HuH-7.5 (cell line): ENCODE measurements around the gene SPRR2G.
"Not testable (repeated sequence)": the region's sequence is repeated elsewhere in the genome, so short reads cannot be mapped to it uniquely, and the experiment has no call there.

Experiments
- DNase-seq: peaks from one replicate; pipeline ENCODE4 v3.0.0; 2011; ENCODE audit warnings: low spot score

SPRR2G gene

DNA sequence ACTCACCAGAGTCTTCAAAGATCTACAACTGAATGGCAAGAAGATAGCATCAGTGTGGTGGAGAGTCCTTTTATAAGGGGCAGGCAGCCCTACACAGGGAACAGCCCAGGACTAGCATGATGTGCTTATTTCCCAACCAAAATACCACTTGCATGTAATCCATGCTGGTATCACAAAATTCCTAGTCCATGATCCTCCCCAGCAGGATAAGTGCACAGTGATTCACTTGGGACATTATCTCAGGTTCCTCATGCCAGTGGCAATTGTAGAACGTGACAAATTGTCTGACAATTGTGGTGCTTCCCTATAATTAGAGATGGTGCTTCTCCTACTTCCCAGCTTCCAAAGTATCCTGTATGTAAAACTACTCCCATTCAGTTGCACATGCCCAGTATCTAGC, at the start of gene SPRR2G:
Gene SPRR2G, minus strand, starts transcription at position 45 of the 400 bp plus-strand sequence. CDS start 780 bp downstream, outside the sequence.
- no peak for DNase-seq

DNA sequence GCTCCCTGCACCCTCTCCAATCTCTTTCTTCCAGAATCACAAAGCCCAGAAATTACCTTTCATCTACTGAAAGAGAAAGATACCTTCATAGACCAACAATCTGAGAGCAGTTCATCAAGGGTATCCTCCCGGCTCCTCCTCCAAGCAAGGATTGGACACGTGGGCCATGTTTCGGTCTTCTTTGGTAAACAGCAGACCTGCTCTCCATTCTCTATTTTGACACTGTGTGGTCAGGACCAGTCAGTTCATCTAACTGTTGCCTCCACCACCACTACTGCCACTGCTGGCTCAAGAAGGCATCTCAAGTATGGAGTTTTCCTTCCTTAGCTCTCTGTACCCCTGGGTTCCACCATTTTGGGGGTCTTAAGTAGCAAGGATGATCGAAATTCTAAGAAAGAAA, 44.5 kb upstream of the SPRR2G start:
- no peak for DNase-seq

DNA sequence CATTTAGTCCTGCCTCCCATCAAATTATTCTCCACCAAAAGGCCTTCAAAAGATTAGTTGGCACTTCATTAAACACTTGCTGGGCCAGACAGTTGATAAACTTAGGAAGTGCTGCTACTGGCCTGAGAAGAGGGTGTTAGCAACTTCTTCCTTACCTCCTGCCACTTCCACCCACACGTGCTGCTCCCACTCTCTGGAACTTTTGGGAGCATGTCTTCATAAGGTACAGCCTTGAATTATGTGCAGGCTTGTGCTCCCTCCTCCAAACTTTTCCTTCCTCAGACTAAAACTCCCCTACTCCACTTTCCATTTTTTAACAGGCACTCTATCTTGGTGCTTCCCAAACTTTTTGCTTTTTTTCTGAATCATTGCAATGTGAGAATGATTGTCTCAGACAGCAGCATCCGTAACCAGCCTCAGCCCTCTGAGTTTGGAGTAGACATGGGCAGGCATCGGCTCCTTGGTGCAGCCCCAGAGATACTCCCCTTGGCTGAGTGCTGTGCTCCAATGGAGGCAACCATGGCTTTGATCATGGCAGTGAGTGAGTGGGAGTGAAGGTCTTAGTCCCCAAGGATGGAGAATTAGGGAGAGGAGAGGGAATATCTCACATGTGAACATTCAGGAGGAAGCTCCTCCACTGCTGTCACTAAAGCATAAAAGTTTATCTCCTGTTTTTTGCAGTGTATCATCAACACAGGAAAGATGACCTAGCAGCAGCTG, 43.8 kb upstream of the SPRR2G start:
- DNase-seq = no peak

DNA sequence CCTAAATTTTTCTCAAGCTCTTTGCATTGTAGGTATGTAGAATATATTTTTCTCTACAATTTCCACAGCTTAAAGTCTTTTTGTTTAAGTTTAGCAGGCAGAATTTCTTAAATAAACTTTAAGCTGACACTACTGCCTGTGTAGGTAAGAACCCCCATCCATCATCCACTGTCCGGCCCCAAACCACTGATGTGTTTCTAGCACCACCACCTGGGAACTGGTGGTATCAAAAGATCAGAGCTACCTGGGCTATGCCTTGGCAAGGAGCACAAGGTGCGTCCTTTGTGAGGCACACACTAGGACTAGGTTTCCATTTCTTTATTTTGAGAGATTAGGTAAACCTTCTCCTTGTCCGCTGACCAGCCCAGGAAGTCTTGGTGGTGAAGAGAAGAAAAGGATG, 42.0 kb upstream of the SPRR2G start:
- peak; percentile 16 for DNase-seq

DNA sequence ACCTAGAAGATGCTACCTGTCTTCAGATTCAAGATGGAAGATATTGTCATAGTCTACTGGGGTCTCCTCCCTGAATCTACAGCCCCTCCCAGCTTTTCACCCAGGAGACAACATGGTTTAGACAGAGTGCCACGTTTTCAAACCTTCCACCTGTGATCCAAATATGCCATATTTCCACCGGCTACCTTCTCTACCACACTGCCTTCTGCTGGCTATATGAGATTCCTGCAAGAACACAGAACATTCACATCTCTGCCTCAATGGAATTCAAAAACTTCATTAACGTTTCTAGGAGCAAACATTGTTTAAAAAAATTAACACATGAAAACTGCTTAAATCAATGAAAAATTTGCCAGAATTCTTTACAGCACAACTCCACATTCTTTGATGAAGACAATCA, 39.7 kb upstream of the SPRR2G start:
- DNase-seq = no peak

DNA sequence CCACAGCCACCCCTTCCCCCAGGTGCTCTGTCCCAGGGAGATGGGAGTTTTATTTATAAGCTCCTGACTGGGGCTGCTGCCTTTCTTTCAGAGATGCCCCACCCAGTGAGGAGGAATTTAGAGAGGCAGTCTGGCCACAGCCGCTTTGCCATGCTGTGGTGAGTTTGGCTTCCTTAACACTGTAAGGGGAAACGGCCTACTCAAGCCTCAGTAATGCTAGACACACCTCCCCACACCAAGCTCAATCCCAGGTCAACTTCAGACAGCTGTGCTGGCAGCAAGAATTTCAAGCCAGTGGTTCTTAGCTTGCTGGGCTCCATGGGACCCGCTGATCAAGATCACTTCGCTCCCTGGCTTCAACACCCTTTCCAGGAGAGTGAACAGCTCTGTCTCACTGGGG, 37.6 kb upstream of the SPRR2G start:
- not testable (repeated sequence) for DNase-seq

DNA sequence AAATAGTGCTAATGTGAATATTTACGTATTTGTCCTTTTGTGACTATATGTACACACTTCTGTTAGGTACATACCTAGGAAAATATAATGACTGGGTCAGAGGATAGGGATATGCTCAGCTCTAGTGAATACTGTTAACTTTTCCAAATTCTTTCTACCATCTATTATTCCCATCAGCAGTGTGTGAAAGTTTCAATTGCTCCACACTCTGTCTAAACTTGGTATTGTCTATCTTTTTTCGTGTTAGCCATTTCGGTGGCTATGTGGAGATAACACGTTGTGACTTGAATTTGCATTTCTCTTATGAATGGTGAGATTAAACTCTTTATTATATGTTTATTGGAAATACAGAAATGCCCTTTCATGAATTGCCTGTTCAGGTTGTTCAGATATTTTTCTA, 29.9 kb upstream of the SPRR2G start:
- DNase-seq = no peak

DNA sequence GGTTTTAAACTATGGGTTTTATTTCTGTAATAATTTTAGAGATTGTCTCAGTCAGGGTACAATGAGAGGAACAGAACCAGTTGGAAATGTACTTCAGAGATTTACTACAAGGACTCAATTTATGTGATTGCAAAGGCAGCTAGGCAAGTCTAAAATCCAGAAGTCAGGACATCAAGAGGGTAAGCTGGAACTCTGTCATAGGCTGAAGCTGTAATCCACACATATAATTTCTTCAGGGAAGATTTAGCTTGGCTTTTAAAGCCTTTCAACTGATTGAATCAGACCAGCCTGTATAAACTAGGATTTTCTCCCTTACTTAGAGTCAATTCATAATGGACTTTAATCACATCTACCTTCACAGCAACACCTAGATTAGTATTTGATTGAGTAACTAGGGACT, 28.2 kb upstream of the SPRR2G start:
- no peak for DNase-seq

DNA sequence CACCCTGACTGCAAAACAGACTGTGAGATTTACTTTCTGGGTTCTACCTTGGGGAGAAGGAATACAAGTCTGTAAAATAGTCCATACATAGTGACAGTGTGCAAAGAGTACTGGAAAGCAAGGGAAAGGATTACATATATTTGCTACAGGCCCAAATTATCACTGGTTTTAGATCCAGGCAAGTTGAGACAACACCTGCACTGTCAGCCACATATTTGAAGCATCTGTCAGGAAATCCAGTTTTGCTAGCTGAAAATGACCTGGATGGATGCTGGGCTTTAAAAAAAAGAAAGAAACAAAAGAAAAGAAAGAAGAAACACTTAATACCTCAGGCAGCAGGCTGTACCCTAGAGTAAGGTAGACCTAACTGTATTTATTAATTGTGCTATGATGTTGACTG, 23.9 kb upstream of the SPRR2G start:
- DNase-seq = no peak

DNA sequence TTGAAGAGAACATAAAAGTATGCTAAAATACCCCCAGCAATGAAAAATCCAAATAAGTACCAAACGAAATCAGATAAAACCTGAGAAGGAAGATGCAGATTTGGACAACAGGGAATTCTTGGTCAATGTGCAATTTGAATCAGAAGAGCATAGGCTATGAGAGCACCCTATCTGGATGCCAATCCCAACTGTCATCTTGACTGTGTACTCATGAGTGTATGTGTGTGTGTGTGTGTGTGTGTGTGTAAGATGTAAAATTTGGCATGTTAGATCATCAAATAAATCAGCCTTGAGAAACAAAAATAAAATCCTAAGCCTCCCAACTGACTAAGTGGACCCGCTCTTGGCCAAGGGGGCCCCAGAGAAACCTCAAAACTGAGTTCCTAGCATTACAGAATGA, 18.0 kb upstream of the SPRR2G start:
- no peak for DNase-seq

DNA sequence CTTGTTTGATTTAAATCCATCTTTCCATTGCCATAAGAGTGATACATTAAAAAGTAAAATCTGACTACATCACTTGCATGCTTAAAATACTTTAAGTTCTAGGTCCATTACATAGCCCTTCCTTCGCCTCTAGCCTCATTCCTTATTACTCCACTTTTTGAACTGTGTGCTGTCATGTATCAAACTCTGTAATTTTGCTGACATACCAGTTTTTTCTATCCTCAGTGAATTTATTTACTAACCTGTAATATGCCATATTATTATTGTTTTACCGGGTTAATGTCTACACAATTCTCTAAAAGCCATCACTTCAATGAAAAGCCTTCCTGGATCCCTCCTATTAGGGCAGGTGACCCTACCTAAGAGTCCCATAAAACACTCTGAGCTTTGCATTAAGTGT, 4.9 kb upstream of the SPRR2G start:
- no peak for DNase-seq

DNA sequence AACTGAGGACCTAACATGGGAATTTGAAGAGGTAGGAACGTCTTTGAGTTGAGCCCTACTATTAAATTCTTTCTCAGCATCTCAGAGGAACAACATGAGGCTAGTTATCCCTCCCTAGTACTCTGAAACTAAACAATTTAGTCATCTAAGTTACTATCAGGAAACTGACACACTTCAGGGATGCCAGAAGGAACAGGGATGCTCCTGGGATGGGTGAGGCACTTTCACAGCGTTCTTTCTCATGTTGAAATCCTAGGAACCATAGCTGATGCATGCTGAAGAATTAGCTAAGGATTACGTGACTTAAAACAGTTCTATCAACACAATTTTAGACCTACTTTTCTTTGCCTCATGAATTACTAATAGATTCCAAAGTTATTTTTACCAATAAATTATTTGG, 1.8 kb upstream of the SPRR2G start:
- DNase-seq = no peak

DNA sequence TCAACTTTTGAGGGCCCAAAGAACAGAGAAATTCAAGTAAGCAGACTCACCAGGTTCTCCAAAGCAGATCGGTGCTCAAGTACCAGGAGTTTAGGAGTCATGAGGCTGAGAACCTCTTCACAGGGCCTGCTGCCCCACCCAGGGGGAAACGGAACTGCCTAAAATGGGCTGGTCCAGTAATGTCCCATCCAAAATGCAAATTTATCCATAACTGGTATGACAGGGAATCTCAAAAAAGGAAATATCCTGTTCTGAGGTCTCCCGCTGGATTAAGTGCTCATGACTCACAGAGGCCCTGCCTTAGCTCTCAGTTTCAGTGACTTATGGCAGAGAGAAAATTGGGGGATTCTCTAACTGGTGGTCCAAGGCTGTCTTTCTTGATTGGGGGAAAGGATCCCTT, 9.3 kb downstream of the SPRR2G start:
- no peak for DNase-seq

DNA sequence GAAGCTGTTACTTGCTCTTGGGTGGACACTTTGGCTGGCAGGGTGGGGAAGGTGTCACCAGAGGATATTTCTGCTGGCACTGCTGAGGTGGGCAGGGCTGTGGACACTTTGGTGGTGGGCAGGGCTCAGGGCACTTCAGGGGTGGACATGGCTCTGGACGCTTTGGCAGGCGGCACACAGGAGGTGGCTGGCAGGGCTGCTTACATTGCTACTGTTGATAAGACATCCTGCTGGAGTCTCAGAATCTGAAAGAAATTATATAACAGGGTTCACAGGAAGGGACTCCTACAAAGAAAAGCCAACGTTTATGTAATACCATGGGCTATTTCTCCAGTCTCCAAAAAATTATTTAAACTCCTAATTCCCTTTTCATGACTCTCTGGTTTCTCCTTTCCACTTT, 10.2 kb downstream of the SPRR2G start:
- DNase-seq = no peak

DNA sequence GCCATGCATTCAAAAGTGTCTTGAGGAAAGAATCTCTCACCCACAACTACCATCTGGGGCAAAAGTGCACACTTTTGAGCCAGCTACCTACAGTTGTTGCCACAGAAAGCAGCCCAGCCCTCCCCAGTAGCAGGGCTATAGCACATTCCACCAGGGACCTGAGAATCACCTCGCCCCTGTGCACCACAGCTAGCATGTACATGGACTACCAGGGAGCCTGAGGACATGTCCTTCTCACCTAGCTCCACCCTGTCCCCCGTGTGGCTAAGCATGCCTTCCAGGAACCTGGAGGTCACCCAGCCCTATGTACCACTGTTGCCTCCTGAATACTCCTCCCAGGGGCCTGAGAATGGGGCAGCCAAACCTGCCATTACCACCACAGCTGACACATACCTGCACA, 16.9 kb downstream of the SPRR2G start:
- DNase-seq = no peak

DNA sequence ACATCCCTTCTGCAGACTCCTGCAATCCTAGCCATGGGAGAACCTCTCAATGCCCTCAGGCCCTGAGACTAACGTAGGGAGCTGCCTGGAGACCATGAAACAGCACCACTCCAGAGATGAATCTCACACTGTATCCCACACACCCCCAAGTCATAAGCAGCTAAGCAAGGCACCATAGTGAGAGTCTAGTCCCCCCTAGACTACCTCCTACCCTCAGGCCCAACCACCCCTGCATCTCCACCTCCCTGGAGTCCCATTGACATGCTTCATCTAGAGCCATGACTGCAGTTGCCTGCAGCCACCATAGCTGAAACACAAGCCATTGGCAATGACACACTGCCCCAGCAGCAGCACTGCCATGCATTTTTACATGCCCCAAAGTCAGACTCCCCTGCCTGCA, 17.4 kb downstream of the SPRR2G start:
- DNase-seq = no peak

DNA sequence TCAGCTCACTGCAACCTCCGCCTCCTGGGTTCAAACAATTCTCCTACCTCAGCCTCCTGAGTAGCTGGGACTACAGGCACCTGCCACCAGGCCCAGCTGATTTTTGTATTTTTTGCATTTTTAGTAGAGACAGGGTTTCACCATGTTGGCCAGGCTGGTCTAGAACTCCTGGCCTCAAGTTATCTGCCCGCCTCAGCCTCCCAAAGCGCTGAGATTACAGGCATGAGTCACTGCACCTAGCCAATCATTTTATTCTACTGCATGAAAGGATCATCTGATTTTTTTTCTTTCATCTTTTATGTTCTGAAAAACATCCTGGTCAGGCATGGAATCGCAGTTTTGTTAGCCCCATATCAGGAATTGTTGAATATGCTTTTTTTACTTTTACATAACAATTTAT, 22.0 kb downstream of the SPRR2G start:
- DNase-seq = not testable (repeated sequence)

DNA sequence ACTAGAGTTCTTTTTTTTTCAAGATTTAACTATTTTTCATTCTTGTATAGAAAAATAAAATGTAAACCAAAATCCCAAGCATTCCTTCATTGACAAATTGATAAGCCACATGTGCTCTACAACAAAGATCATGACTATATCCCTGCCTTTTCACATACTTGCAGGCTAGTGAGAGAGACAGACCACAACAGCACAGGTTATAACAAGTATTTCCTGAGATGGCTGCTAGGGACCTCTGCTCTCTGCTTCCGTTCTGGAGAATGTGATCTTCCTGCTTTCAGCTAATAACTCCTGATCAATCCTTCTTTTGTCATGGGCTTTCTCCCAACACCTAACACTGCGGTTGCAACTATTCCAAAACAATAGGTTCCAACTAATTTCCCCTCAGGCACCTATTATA, 23.4 kb downstream of the SPRR2G start:
- DNase-seq = no peak

DNA sequence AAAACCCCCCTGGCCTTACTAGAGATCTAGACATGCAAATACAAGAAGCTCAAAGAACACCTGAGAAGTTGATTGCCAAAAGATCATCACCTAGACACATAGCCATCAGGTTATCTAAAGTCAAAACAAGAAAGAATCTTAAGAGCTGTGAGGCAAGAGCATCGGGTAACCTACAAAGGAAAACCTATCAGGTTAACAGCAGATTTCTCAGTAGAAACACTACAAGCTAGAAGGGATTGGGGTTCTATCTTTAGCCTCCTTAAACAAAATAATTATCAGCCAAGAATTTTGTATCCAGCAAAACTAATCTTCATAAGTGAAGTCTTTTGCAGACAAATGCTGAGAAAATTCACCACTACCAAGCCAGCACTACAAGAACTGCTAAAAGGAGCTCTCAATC, 25.2 kb downstream of the SPRR2G start:
- no peak for DNase-seq

DNA sequence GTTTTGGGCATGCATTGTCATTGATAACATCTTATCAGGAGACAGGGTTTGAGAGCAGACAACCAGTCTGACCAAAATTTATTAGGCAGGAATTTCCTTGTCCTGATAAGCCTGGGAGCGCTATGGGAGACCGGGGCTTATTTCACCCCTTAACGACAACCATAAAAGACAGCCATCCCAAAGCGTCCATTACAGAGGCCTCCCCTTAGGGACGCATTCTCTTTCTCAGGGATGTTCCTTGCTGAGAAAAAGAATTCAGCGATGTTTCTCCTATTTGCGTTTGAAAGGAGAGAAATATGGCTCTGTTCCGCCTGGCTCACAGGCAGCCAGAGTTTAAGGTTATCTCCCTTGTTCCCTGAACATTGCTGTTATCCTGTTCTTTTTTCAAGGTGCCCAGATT, 26.9 kb downstream of the SPRR2G start:
- DNase-seq = not testable (repeated sequence)

DNA sequence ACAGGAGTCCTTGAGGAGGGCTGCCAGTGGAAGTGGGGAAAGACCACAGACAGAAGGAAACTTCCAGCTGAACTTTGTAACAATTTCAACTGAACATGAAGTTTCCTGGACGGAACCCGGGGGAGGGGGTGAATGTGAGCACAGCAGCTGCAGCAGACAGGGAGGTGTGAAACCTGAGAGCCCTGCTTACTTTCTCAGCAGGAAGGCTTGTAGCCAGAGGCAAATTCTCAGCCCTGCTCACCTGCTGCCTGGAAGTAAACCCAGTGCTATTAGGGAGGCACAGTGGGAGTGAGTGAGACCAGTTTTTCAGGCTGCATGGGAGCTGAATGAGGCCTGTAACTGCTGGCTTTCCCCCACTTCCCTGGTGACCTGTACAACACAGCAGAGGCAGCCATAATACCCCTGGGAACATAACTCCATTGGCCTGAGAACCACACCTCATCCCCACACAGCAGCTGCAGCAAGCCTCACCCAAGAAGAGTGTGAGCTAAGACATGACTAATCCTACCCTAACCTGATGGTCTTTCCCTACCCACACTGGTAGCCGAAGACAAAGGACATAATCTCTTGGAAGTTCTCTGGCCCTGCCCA, 27.8 kb downstream of the SPRR2G start:
- DNase-seq = peak; percentile 3

DNA sequence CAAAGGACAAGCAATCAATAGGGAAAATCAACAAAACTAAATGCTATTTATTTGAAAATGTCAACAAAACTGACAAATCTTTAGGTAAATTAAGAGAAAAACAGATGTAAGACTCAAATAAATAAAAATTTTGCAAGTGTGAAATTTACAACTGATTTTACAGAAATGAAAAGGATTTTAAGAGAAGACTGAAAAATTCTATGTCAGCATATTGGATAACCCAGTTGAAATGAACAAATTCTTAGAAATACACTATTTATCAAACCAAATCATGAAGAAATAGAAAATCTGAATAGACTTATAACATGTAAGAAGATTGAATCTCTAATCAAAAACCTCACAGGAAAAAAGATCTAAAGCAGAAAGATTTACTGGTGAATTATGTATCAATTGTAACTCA, 29.7 kb downstream of the SPRR2G start:
- DNase-seq = no peak

DNA sequence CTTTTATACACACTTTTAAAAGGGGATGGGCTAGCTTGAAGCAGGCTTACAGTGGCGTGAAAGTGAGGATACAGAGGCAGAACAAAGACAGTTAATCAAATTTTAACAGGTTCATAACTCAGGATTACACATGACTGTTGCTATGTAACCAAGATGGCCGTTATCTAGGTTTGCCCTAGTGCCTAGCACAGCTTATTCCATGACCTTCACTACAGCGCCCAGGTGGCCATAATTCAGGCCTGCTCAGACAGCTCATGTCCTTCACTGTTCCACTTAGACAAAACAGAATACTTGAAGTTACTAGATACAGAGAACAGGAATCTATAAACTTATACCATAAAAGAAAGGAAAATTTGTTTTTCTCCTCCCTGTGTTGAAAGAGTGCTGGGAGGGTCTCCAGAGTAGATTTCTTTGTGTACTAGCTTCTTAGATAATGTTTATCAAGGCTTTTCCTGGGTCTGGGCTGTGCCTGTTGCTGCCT, 31.2 kb downstream of the SPRR2G start:
- DNase-seq = no peak

DNA sequence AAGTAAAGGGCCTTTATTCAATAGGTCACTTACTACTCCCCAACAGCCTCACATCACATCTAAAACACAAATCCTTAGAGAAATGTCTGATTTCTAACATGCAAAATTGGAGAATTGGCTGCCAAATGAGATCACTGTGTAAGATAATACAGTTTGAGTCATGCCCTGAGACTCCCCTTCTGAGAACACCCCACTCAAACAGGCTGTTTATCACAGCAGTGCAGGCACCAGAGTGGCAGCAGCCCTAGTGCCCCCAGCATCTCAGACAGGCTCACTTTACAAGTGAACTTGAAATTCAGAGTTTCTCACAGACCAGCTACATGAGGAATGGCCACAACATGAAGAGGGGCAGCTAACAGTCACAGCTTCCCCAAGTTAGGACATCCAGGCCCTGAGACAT, 35.4 kb downstream of the SPRR2G start:
- DNase-seq = not testable (repeated sequence)
